K562 (cell line): Measurements from ENCODE around the gene NRTN. TPM values are rescaled to one million over a fixed set of nuclear protein-coding genes. Genes with fewer than 3 reads are reported as not detected.

Experiments used
- ATAC-seq: fragments of 200-7000 bp; cut with Tn5 transposase; 3 replicates; pipeline ENCODE4 v1.9.1; 2020; ENCODE audit warnings: moderate library complexity
- BruUV-seq: library from RNA; stranded (reverse); fragments of 400-500 nt; replicated peaks from 2 replicates; lab custom pipeline; 2021; lab: Mats Ljungman, UMichigan
- CTCF ChIA-PET: fragments of 300-600 bp; formaldehyde crosslinking; extraction: SDS; loops from one replicate; lab custom pipeline; 2021; ENCODE audit warnings: low intra/inter-chr PET ratio; lab: Yijun Ruan, JAX
- POLR2A ChIA-PET: fragments of 300-600, 350-650 bp; sonication (Branson Sonifier 250); formaldehyde crosslinking; extraction: SDS; loops from one replicate; lab custom pipeline; 2021; ENCODE audit warnings: antibody characterized with exemption, inconsistent platforms; lab: Yijun Ruan, JAX
- DNase-seq, 4 experiments: peaks; one replicate each; pipeline versions ENCODE4 v3.0.0 to v3.0.0-alpha.2; 2011 to 2018; ENCODE audit warnings: low spot score in 3 of 4, mixed read lengths in 3 of 4; ENCODE audit errors: extremely low read depth in 1 of 4
- FAIRE-seq: peaks from 2 replicates; lab custom pipeline; 2011; peaks lifted over from hg19 to GRCh38; lab: Jason Lieb, UNC
- H2AFZ ChIP-seq: 2 replicates; pipeline ENCODE4 v1.6.0; 2011; ENCODE audit warnings: low read depth, low read length, control low read depth, inconsistent platforms
- H3K27ac ChIP-seq: fragments of 200-600 bp; 3 replicates; pipeline ENCODE4 v1.8.0; 2011; ENCODE audit warnings: low read depth, mild to moderate bottlenecking, control low read depth, inconsistent platforms, low read length, moderate library complexity, mixed read lengths; ENCODE audit errors: extremely low read depth
- H3K27me3 ChIP-seq, 2 experiments: fragments of 300-600 bp in 1 of 2; 2 replicates in 1 of 2; 3 replicates in 1 of 2; pipeline versions ENCODE4 v1.6.0 to v1.8.0; 2011; ENCODE audit warnings: inconsistent platforms in 2 of 2, low read length in 2 of 2, mild to moderate bottlenecking in 1 of 2, mixed read lengths in 1 of 2, moderate library complexity in 1 of 2; ENCODE audit not compliant: control insufficient read depth in 2 of 2, insufficient read depth in 2 of 2
- H3K36me3 ChIP-seq: fragments of 300-600 bp; 3 replicates; pipeline ENCODE4 v1.8.0; 2011; ENCODE audit warnings: mild to moderate bottlenecking, low read length, inconsistent platforms; ENCODE audit not compliant: control insufficient read depth, insufficient read depth
- H3K4me1 ChIP-seq, 2 experiments: fragments of 200-600 bp in 1 of 2; replicated peaks in 1 of 2; 2 replicates in 1 of 2; 3 replicates in 1 of 2; pipeline versions ENCODE4 v1.5.1 to v1.8.0; 2011; ENCODE audit warnings: inconsistent platforms in 2 of 2, low read length in 2 of 2, mild to moderate bottlenecking in 1 of 2, mixed read lengths in 1 of 2, moderate library complexity in 1 of 2; ENCODE audit not compliant: control insufficient read depth in 2 of 2, insufficient read depth in 2 of 2
- H3K4me2 ChIP-seq: 2 replicates; pipeline ENCODE4 v1.6.1; 2011; ENCODE audit warnings: low read length, control low read depth, inconsistent platforms, mixed read lengths; ENCODE audit not compliant: insufficient read depth
- H3K4me3 ChIP-seq: fragments of 200-600 bp; sonication (generic), shearing (Covaris generic); 2 replicates; pipeline ENCODE4 v1.5.1; 2016; ENCODE audit warnings: control low read depth, inconsistent platforms
- H3K79me2 ChIP-seq: fragments of 200-600 bp; 3 replicates; pipeline ENCODE4 v1.8.0; 2011; ENCODE audit warnings: low read length, inconsistent platforms; ENCODE audit not compliant: control insufficient read depth, insufficient read depth
- H3K9ac ChIP-seq, 2 experiments: 2 replicates each; pipeline versions ENCODE4 v1.6.0 to v1.6.1; 2011; ENCODE audit warnings: low read depth in 2 of 2, low read length in 2 of 2, control low read depth in 1 of 2, inconsistent platforms in 1 of 2, mild to moderate bottlenecking in 1 of 2, mixed read lengths in 1 of 2; ENCODE audit not compliant: insufficient read depth in 1 of 2
- H3K9me1 ChIP-seq: one replicate; pipeline ENCODE4 v1.6.0; 2011; ENCODE audit warnings: inconsistent platforms, mild to moderate bottlenecking, low read length, moderate library complexity; ENCODE audit not compliant: control insufficient read depth, insufficient read depth
- H3K9me3 ChIP-seq: replicated peaks from 2 replicates; pipeline ENCODE4 v1.5.1; 2011; ENCODE audit warnings: low read depth, low read length, inconsistent platforms; ENCODE audit not compliant: control insufficient read depth, insufficient read depth
- H4K20me1 ChIP-seq: replicated peaks from 2 replicates; pipeline ENCODE4 v1.6.1; 2011; ENCODE audit warnings: low read length, inconsistent platforms, mixed read lengths; ENCODE audit not compliant: control insufficient read depth, insufficient read depth
- ATF1 ChIP-seq, 2 experiments: fragments of 450-650 bp in 1 of 2; IDR thresholded peaks; 2 replicates each; pipeline ENCODE4 v1.6.1; 2016; ENCODE audit warnings: missing compliant biosample characterization in 1 of 2, missing genetic modification characterization in 1 of 2
- BRF1 ChIP-seq: IDR thresholded peaks from 3 replicates; pipeline ENCODE4 v1.6.1; 2011; ENCODE audit warnings: borderline replicate concordance, mild to moderate bottlenecking; ENCODE audit not compliant: insufficient read length; ENCODE audit errors: extremely low read depth
- CBFB ChIP-seq: sonication (generic); formaldehyde crosslinking; IDR thresholded peaks from 2 replicates; pipeline ENCODE4 v1.4.0; 2020; ENCODE audit warnings: mild to moderate bottlenecking, missing genetic modification reagents
- EP300 ChIP-seq: IDR thresholded peaks from 2 replicates; pipeline ENCODE4 v1.6.1; 2012; ENCODE audit warnings: low read length, improper control_type of control experiment
- FIP1L1 ChIP-seq: fragments of 200-400 bp; formaldehyde crosslinking; IDR thresholded peaks from 2 replicates; pipeline ENCODE4 v1.6.1; 2018; ENCODE audit warnings: mild to moderate bottlenecking, low read depth, low read length; ENCODE audit not compliant: poor library complexity, severe bottlenecking
- HMG20A ChIP-seq: fragments of 450-650 bp; formaldehyde crosslinking; conservative IDR thresholded peaks from 2 replicates; pipeline ENCODE4 v1.4.0; 2020; ENCODE audit warnings: mild to moderate bottlenecking, mixed read lengths
- NR1H2 ChIP-seq: sonication (generic); formaldehyde crosslinking; IDR thresholded peaks from 2 replicates; pipeline ENCODE4 v1.4.0; 2020; ENCODE audit warnings: mild to moderate bottlenecking, missing genetic modification reagents
- NR4A1 ChIP-seq, 2 experiments: fragments of 250-450 bp in 1 of 2; fragments of 450-650 bp in 1 of 2; sonication (Bioruptor Pico) in 1 of 2; IDR thresholded peaks; 2 replicates each; pipeline versions ENCODE4 v1.4.0 to v1.6.1; 2016 to 2020; ENCODE audit warnings: mild to moderate bottlenecking in 2 of 2, missing compliant biosample characterization in 1 of 2, missing genetic modification characterization in 1 of 2, moderate library complexity in 1 of 2
- NUFIP1 ChIP-seq: fragments of 450-650 bp; IDR thresholded peaks from 2 replicates; pipeline ENCODE4 v1.6.1; 2018; ENCODE audit not compliant: partially characterized antibody
- RB1 ChIP-seq: fragments of 450-650 bp; IDR thresholded peaks from 2 replicates; pipeline ENCODE4 v1.6.1; 2017; ENCODE audit warnings: low read depth, mild to moderate bottlenecking
- ZEB2 ChIP-seq: fragments of 450-650 bp; IDR thresholded peaks from 2 replicates; pipeline ENCODE4 v1.6.1; 2016
- WGBS: fragments of 100-300 bp; shearing (Covaris generic); methylation state at CpG from one replicate; pipeline ENCODE4 v1.1.6; 2016; ENCODE audit warnings: low coverage, mixed read lengths; ENCODE audit not compliant: insufficient coverage; ENCODE audit errors: missing lambda C conversion rate; 5-methylcytosine and 5-hydroxymethylcytosine counted together
- in situ Hi-C: fragments of 300-500 bp; cut with MboI; formaldehyde crosslinking; loops from 4 replicates; pipeline ENCODE4 v1.15.0; 2018; ENCODE audit warnings: inconsistent platforms, mixed read lengths
- intact Hi-C: fragments of 100-400 bp; cut with micrococcal nuclease; formaldehyde crosslinking; loops from 2 replicates; pipeline ENCODE4 v1.14.2; 2022
- polyA plus RNA-seq, 8 experiments: library from polyadenylated mRNA; depleted of rRNA in 4 of 8; stranded (reverse) in 5 of 8; unstranded in 3 of 8; fragments of >200 nt; fragmentation: Nextera tagmentation in 2 of 8; fragmentation: Illumina TruSeq in 1 of 8; extraction: Ambion mirVana in 2 of 8; extraction: Trizol in 1 of 8; gene quantifications; 2 replicates each; pipeline versions ENCODE4 v1.2.1 to v1.2.3, GENCODE V29; 2011 to 2014; ENCODE audit warnings: inconsistent platforms in 1 of 8, missing spikeins in 1 of 8
- total RNA-seq, 7 experiments: library from RNA; depleted of rRNA in 6 of 7; stranded (reverse); fragments of >200 nt in 6 of 7; fragmentation: Illumina TruSeq in 2 of 7; extraction: Trizol in 2 of 7; gene quantifications; 2 replicates each; pipeline versions ENCODE4 v1.2.1 to v1.2.3, GENCODE V29; 2011 to 2021; ENCODE audit warnings: low replicate concordance in 1 of 7
- TF ChIP-seq, protein P1 (sequence below), 3 experiments: fragments of 200-800 bp in 1 of 3; fragments of 250-450 bp in 1 of 3; fragments of 450-650 bp in 1 of 3; sonication (Bioruptor Pico) in 1 of 3; sonication (Bioruptor generic) in 1 of 3; formaldehyde crosslinking in 1 of 3; IDR thresholded peaks; 2 replicates each; pipeline versions ENCODE4 v1.6.1 to v1.8.0; 2016 to 2022; ENCODE audit warnings: mild to moderate bottlenecking in 2 of 3, missing genetic modification characterization in 2 of 3, missing compliant biosample characterization in 1 of 3, moderate library complexity in 1 of 3
- TF ChIP-seq, protein P2 (sequence below): fragments of 250-450 bp; sonication (Bioruptor Pico); IDR thresholded peaks from 2 replicates; pipeline ENCODE4 v1.8.0; 2021; ENCODE audit warnings: moderate library complexity, mild to moderate bottlenecking, inconsistent platforms

NRTN gene
- total and polyA plus RNA-seq, 9 of the 15 experiments (the other 6 are each of a cell fraction or from before 2014, with no cell fraction given): 0.62 to 8.1 (median 1.6) TPM; not detected in 2

GRCh38 chr19:5799247-5800241, 5.3 kb upstream of the NRTN start:
- BruUV-seq: no TSS peak
- 0 out of 2 replicates have a peak, but pooled peaks cover 11% of the 10 kb centered on the region for H4K20me1 ChIP-seq
- CTCF ChIA-PET: no interaction called here
- ATAC-seq: peak; percentile 57
- H3K4me1 ChIP-seq: peaks cover 36 to 68% of the 10 kb centered on the region in 2 experiments
- no peak overlapping the region for H3K4me3 ChIP-seq
- FAIRE-seq: peak; percentile 70
- H3K4me2 ChIP-seq: peak overlapping the region; percentile 43; the same call in 1 of the 2 replicates
- POLR2A ChIA-PET: interaction anchor here (0.6 to 1.3 kb wide), 6 partner anchors 8 to 691 kb away, joined by 3 to 11 read pairs (median 3); partner anchors contain the start of genes DUS3L and NDUFA11
- H2AFZ ChIP-seq: no peak overlapping the region
- no peaks in the 10 kb centered on the region for H3K36me3 ChIP-seq
- peak; percentile 82 to 92 (median 88) for DNase-seq
- no peaks in the 10 kb centered on the region for H3K27me3 ChIP-seq
- no peak overlapping the region for H3K27ac ChIP-seq
- H3K79me2 ChIP-seq: no peaks in the 10 kb centered on the region
- intact Hi-C loops (loop anchor here (5.0 to 10.0 kb wide), 2 partner anchors 185 to 223 kb away; no protein-coding TSS in a partner anchor), in situ Hi-C loops (loop anchor here (5.0 kb wide), 2 partner anchors 93 to 223 kb away; no protein-coding TSS in a partner anchor)
- no peaks in the 10 kb centered on the region for H3K9me3 ChIP-seq
- H3K9me1 ChIP-seq: no peaks in the 10 kb centered on the region
- WGBS: 22% methylated on average over 37 of the region's 37 CpGs
- peak overlapping the region in 1 of 2 experiments; percentile 70; a peak in 2 of 4 replicates for H3K9ac ChIP-seq
- TF ChIP-seq NUFIP1 (no peak), CBFB (CRISPR knock-in tag) (no peak), NR1H2 (CRISPR knock-in tag) (no peak), FIP1L1 (no peak), RB1 (peak; percentile 48; the same call in 1 of the 2 replicates), ZEB2 (peak; percentile 68), NR4A1 (CRISPR knock-in tag; IDR thresholded peaks at IDR 0.05) (peak; percentile 80; the same call in 1 of the 2 replicates), NR4A1 (tag; IDR thresholded peaks at IDR 0.05) (peak; percentile 77), HMG20A (CRISPR knock-in tag) (peak; percentile 79; the same call in 1 of the 2 replicates), BRF1 (no peak), ATF1 (CRISPR knock-in tag; IDR thresholded peaks at IDR 0.05) (no peak), ATF1 (tag; IDR thresholded peaks at IDR 0.05) (peak; percentile 45), EP300 (peak; percentile 92)
- TF ChIP-seq, protein P1, sequence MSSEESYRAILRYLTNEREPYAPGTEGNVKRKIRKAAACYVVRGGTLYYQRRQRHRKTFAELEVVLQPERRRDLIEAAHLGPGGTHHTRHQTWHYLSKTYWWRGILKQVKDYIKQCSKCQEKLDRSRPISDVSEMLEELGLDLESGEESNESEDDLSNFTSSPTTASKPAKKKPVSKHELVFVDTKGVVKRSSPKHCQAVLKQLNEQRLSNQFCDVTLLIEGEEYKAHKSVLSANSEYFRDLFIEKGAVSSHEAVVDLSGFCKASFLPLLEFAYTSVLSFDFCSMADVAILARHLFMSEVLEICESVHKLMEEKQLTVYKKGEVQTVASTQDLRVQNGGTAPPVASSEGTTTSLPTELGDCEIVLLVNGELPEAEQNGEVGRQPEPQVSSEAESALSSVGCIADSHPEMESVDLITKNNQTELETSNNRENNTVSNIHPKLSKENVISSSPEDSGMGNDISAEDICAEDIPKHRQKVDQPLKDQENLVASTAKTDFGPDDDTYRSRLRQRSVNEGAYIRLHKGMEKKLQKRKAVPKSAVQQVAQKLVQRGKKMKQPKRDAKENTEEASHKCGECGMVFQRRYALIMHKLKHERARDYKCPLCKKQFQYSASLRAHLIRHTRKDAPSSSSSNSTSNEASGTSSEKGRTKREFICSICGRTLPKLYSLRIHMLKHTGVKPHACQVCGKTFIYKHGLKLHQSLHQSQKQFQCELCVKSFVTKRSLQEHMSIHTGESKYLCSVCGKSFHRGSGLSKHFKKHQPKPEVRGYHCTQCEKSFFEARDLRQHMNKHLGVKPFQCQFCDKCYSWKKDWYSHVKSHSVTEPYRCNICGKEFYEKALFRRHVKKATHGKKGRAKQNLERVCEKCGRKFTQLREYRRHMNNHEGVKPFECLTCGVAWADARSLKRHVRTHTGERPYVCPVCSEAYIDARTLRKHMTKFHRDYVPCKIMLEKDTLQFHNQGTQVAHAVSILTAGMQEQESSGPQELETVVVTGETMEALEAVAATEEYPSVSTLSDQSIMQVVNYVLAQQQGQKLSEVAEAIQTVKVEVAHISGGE (CRISPR knock-in tag; IDR thresholded peaks at IDR 0.05): peak in 1 of 3 experiments; percentile 86; a peak in 2 of 6 replicates
- TF ChIP-seq, protein P2, sequence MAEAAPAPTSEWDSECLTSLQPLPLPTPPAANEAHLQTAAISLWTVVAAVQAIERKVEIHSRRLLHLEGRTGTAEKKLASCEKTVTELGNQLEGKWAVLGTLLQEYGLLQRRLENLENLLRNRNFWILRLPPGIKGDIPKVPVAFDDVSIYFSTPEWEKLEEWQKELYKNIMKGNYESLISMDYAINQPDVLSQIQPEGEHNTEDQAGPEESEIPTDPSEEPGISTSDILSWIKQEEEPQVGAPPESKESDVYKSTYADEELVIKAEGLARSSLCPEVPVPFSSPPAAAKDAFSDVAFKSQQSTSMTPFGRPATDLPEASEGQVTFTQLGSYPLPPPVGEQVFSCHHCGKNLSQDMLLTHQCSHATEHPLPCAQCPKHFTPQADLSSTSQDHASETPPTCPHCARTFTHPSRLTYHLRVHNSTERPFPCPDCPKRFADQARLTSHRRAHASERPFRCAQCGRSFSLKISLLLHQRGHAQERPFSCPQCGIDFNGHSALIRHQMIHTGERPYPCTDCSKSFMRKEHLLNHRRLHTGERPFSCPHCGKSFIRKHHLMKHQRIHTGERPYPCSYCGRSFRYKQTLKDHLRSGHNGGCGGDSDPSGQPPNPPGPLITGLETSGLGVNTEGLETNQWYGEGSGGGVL (CRISPR knock-in tag): no peak
